Activated naive CD8-positive, alpha-beta T cell (primary cell): ENCODE measurements around the gene TBCD.

Source experiments
- H3K27ac Mint-ChIP-seq: one replicate; pipeline ENCODE4 v1.8.0; 2021; ENCODE audit warnings: mixed read lengths
- H3K27me3 Mint-ChIP-seq: one replicate; pipeline ENCODE4 v1.8.0; 2021; ENCODE audit warnings: mixed read lengths
- H3K36me3 Mint-ChIP-seq: one replicate; pipeline ENCODE4 v1.8.0; 2021; ENCODE audit warnings: mixed read lengths
- H3K4me1 Mint-ChIP-seq: one replicate; pipeline ENCODE4 v1.8.0; 2021; ENCODE audit warnings: low read depth, mixed read lengths
- H3K4me3 Mint-ChIP-seq: one replicate; pipeline ENCODE4 v1.8.0; 2021; ENCODE audit warnings: mild to moderate bottlenecking, mixed read lengths
- H3K9me3 Mint-ChIP-seq: one replicate; pipeline ENCODE4 v1.8.0; 2021; ENCODE audit warnings: low read depth, mixed read lengths

TBCD gene

GRCh38 chr17:82923366-82924113, 171.7 kb downstream of the TBCD start:
- Mint-ChIP-seq H3K4me3 (no peak overlapping the region), H3K27ac (no peak overlapping the region), H3K27me3 (no peaks in the 10 kb centered on the region), H3K9me3 (no peaks in the 10 kb centered on the region), H3K4me1 (no peaks in the 10 kb centered on the region), H3K36me3 (peaks cover 10% of the 10 kb centered on the region)

- peaks cover 10% of the 10 kb centered on the region for H3K36me3 Mint-ChIP-seq
- no peak overlapping the region for H3K4me3 Mint-ChIP-seq
These were observed 172.3 kb downstream of the TBCD start for GRCh38 chr17:82924214-82924613.

DNA sequence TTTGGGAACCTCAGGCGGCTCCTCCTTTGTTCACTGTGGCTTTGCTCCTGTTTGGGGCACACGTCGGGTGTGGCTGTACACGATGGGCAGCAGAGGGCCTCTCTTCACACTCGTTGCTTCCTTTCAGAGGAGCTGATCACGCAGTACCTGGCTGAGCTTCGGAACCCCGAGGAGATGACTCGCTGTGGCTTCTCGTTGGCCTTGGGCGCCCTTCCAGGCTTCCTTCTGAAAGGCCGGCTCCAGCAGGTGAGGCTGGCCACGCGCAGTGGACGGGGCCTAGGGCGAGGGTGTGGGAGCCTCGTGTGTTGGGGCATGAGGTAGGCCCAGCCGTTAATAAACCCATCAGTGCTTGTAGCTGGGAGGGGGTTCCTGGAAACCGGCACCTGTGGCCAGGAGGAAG, 172.9 kb downstream of the TBCD start:
- peaks cover 10% of the 10 kb centered on the region for H3K36me3 Mint-ChIP-seq
- no peak overlapping the region for H3K27ac Mint-ChIP-seq
- no peaks in the 10 kb centered on the region for H3K27me3 Mint-ChIP-seq
- H3K9me3 Mint-ChIP-seq: no peaks in the 10 kb centered on the region
- no peaks in the 10 kb centered on the region for H3K4me1 Mint-ChIP-seq
- H3K4me3 Mint-ChIP-seq: no peak overlapping the region

More at GRCh38 chr17:82924214-82924613, 172.3 kb downstream of the TBCD start:
- H3K4me1 Mint-ChIP-seq: no peaks in the 10 kb centered on the region
- no peak overlapping the region for H3K27ac Mint-ChIP-seq
- H3K27me3 Mint-ChIP-seq: no peaks in the 10 kb centered on the region
- no peaks in the 10 kb centered on the region for H3K9me3 Mint-ChIP-seq

DNA sequence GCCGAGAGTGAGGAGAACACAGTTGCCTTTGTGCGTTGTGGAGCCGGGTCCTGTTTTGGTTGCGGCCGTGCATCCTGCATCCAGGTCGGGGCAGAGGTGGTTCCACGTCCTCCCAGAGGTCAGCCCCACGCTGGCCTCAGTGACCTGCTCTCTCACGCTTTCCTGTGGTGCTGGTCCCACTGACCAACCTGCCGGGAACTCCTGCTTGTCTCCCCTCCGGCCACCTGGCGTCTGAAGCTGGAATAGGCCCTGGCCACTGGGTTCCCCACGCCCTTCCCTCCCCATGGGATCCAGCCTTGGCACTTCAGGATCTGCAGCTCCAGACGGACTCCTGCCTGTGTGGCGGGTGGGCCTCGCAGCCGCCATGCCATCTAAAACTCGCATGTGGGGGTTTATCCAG, 173.5 kb downstream of the TBCD start:
- Mint-ChIP-seq H3K4me3 (no peak overlapping the region), H3K4me1 (no peaks in the 10 kb centered on the region), H3K27me3 (no peaks in the 10 kb centered on the region), H3K36me3 (peaks cover 10% of the 10 kb centered on the region), H3K27ac (no peak overlapping the region), H3K9me3 (no peaks in the 10 kb centered on the region)

- H3K9me3 Mint-ChIP-seq: no peaks in the 10 kb centered on the region
- peaks cover 10% of the 10 kb centered on the region for H3K36me3 Mint-ChIP-seq
- H3K27me3 Mint-ChIP-seq: no peaks in the 10 kb centered on the region
- H3K4me1 Mint-ChIP-seq: no peaks in the 10 kb centered on the region
- H3K27ac Mint-ChIP-seq: no peak overlapping the region
- H3K4me3 Mint-ChIP-seq: no peak overlapping the region
These were observed 174.2 kb downstream of the TBCD start for GRCh38 chr17:82926081-82926480.

GRCh38 chr17:82926716-82927115, 174.9 kb downstream of the TBCD start:
- Mint-ChIP-seq H3K4me3 (no peak overlapping the region), H3K27ac (no peak overlapping the region), H3K36me3 (peaks cover 7% of the 10 kb centered on the region), H3K4me1 (no peaks in the 10 kb centered on the region), H3K27me3 (no peaks in the 10 kb centered on the region), H3K9me3 (no peaks in the 10 kb centered on the region)

- Mint-ChIP-seq H3K4me1 (no peaks in the 10 kb centered on the region), H3K27ac (no peak overlapping the region), H3K4me3 (no peak overlapping the region), H3K36me3 (peaks cover 7% of the 10 kb centered on the region), H3K27me3 (no peaks in the 10 kb centered on the region), H3K9me3 (no peaks in the 10 kb centered on the region)
These were observed 175.4 kb downstream of the TBCD start for GRCh38 chr17:82927311-82927660.

DNA sequence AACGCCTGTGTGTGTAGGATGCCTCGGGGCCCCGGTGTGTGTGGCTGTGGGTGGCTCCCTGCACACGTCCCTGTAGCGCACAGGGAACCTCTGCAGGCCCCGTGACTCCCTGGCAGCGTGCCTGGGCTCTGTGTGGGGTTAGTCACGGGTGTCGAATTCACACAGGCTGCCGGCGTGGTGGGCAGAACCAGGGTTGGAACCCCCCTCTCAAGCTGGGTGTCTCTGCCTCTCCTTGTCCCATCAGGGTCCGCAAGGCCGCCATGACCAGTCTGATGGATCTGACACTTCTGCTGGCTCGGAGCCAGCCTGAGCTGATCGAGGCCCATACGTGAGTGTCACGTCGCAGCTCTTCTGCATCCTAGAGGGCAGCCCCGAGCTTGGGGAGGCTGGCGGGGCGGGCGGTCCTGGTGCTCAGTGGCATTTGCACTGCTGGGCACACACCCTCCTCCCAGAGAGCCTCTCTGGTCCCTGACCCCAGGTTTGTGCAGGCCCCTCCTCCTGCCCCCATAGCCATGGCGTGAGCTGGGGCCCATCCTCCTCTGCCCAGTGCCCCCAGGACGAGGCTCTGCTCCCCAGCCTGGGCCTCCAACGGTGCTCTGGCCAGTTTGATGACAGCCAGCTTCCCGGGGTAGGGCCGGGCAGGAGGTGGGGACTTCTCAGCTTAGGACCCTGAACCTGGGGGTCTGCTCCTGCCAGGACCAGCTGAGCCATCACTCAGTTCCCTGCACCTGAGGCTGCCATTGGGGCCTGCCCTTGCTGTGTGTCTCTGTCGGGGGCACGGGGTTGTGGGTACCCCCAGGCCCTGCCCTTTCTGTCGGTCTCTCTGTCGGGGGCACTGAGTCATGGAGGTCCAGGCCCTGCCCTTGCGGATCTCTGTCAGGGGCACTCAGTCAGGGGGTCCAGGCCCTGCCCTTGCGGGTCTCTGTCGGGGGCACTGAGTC, 176.1 kb downstream of the TBCD start:
- H3K36me3 Mint-ChIP-seq: peaks cover 7% of the 10 kb centered on the region
- H3K27me3 Mint-ChIP-seq: no peaks in the 10 kb centered on the region
- H3K4me3 Mint-ChIP-seq: no peak overlapping the region
- H3K9me3 Mint-ChIP-seq: no peaks in the 10 kb centered on the region
- H3K4me1 Mint-ChIP-seq: no peaks in the 10 kb centered on the region
- no peak overlapping the region for H3K27ac Mint-ChIP-seq

DNA sequence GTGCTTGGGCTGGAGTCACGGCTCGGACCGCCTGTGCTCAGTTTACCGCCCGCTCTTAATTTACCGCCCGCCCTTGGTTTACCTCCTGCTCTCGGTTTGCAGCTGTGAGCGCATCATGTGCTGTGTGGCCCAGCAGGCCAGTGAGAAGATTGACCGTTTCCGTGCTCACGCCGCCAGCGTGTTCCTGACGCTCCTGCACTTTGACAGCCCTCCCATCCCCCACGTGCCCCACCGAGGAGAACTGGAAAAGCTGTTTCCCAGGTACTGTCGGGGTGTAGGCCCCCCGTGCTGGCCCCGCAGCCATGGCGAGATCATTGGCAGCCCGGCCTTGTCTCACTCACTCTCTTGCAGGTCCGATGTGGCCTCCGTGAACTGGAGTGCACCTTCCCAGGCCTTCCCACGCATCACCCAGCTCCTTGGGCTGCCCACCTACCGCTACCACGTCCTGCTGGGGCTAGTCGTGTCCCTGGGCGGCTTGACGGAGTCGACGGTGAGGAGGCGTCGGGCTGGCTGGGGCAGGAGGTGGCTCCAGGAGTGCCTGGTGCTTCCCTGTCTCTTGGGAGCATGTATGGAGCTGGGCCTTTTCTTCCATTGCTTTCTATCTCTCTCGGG, 177.3 kb downstream of the TBCD start:
- no peaks in the 10 kb centered on the region for H3K27me3 Mint-ChIP-seq
- H3K4me3 Mint-ChIP-seq: no peak overlapping the region
- H3K4me1 Mint-ChIP-seq: no peaks in the 10 kb centered on the region
- H3K9me3 Mint-ChIP-seq: no peaks in the 10 kb centered on the region
- no peak overlapping the region for H3K27ac Mint-ChIP-seq
- peaks cover 5% of the 10 kb centered on the region for H3K36me3 Mint-ChIP-seq

DNA sequence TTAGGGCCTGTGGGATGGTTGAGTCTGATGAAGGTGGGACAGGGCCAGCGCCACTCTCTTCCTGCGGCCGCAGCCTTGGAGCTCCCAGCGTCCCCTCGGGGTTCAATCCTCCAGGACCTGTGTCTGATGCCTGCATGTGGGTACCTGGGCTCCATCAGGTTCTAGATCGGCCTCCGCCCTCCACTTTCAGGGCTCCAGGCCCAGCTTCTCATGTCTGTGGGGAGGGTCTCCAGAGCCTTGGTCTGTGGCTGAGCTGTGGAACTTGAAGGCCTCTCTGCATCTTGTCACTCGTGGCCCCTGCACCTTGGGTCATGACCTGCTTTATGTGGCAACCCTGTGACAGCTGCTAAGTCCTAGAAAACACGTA, 177.8 kb downstream of the TBCD start:
- no peak overlapping the region for H3K27ac Mint-ChIP-seq
- no peak overlapping the region for H3K4me3 Mint-ChIP-seq
- no peaks in the 10 kb centered on the region for H3K27me3 Mint-ChIP-seq
- peaks cover 3% of the 10 kb centered on the region for H3K36me3 Mint-ChIP-seq
- H3K9me3 Mint-ChIP-seq: no peaks in the 10 kb centered on the region
- no peaks in the 10 kb centered on the region for H3K4me1 Mint-ChIP-seq

DNA sequence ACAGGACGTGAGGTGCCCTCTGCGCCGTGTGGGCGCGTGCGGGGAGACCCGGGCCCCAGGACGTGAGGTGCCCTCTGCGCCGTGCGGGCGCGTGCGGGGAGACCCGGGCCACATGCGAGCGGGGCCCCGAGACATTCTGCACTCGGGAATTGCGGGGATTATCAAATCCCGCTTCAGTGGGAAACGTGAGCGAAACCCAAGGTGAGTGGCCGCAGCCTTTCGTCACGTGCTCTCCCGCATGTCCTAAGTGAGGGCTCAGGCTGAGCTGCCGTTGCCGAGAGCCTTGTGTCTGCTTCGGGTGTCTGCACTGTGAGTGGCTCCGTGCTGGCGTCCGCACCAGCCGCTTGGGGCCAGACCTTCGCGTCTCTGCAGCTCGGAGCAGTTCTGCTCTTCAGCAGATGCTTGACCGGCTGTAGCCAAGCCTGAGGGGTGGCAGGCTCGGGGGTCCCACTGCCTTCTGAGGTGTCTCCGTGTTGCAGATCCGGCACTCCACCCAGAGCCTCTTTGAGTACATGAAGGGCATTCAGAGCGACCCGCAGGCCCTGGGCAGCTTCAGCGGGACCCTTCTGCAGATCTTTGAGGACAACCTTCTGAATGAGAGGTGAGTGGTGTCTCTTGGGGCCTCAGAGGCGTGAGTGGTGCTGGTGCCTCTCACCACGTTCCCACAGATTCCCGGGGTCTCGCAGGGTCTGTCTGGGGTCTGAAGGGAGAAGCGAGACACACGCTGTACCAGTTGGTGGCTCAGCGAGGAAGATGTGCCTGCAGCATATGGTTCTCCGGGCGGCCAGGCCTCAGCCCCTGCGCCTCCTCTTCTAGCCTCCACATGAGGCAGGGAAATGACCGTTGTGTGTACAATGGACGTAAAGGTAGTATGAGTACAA, 178.4 kb downstream of the TBCD start:
- Mint-ChIP-seq H3K27me3 (no peaks in the 10 kb centered on the region), H3K4me1 (no peaks in the 10 kb centered on the region), H3K27ac (no peak overlapping the region), H3K36me3 (peaks cover 3% of the 10 kb centered on the region), H3K9me3 (no peaks in the 10 kb centered on the region), H3K4me3 (no peak overlapping the region)

GRCh38 chr17:82930924-82931698, 179.2 kb downstream of the TBCD start:
- H3K4me1 Mint-ChIP-seq: no peaks in the 10 kb centered on the region

GRCh38 chr17:82931699-82932517, 180.0 kb downstream of the TBCD start:
- H3K27ac Mint-ChIP-seq: no peak overlapping the region
- no peaks in the 10 kb centered on the region for H3K27me3 Mint-ChIP-seq
- peaks cover 3% of the 10 kb centered on the region for H3K36me3 Mint-ChIP-seq
- H3K4me1 Mint-ChIP-seq: no peaks in the 10 kb centered on the region
- no peaks in the 10 kb centered on the region for H3K9me3 Mint-ChIP-seq
- H3K4me3 Mint-ChIP-seq: no peak overlapping the region

More at GRCh38 chr17:82930924-82931698, 179.2 kb downstream of the TBCD start:
- Mint-ChIP-seq H3K4me3 (no peak overlapping the region), H3K9me3 (no peaks in the 10 kb centered on the region), H3K36me3 (peaks cover 5% of the 10 kb centered on the region), H3K27me3 (no peaks in the 10 kb centered on the region), H3K27ac (no peak overlapping the region)
